ENCODE data around the gene DBNDD1. TPM values are rescaled to one million over a fixed set of nuclear protein-coding genes. Genes with fewer than 3 reads are reported as not detected.

The DBNDD1 gene
- total RNA-seq, 1 experiment from 2014 or later: 60.2 TPM

- TF ChIP-seq CTCF (IDR thresholded peaks at IDR 0.05 in 2 of 3, conservative IDR thresholded peaks at IDR 0.05 in 1 of 3; ENCODE audit: borderline replicate concordance in 1 of 3, insufficient read depth in 1 of 3, low read depth in 2 of 3, low read length in 2 of 3): no peak
- no peak for TF ChIP-seq RAD21 (IDR thresholded peaks at IDR 0.05; ENCODE audit: low read depth)
- no peak for TF ChIP-seq EZH2phosphoT487 (IDR thresholded peaks at IDR 0.05; ENCODE audit: borderline replicate concordance)
- TF ChIP-seq EZH2 (IDR thresholded peaks at IDR 0.05): no peak
Observed at GRCh38 chr16:90055371-90055770, 36.1 kb upstream of the DBNDD1 start (continued).

GRCh38 chr16:90054554-90054953 is 35.3 kb upstream of the DBNDD1 start:
- TF ChIP-seq JUND (IDR thresholded peaks at IDR 0.05) (no peak), CBX3 (IDR thresholded peaks at IDR 0.05; ENCODE audit: low read depth) (peak; percentile 70; the same call in 1 of the 2 replicates)
- RAD21 ChIA-PET (ENCODE audit: low non-redundant PET in 1 of 2, low total read pairs in 2 of 2, uncharacterized antibody in 2 of 2, unreplicated experiment in 2 of 2): no interaction called here
- Histone ChIP-seq H3K27me3 (ENCODE audit: insufficient read depth, low read length) (no peaks in the 10 kb centered on the region), H3K4me3 (replicated peaks in 1 of 2; ENCODE audit: low read depth in 1 of 2, low read length in 2 of 2) (no peak overlapping the region), H3K4me1 (ENCODE audit: control insufficient read depth in 1 of 2, insufficient read depth in 2 of 2, low read length in 2 of 2) (peaks cover 0 to 16% of the 10 kb centered on the region in 2 experiments; a peak in 2 of 4 replicates), H2AFZ (ENCODE audit: low read depth, low read length, poor library complexity, severe bottlenecking) (no peak overlapping the region), H4K20me1 (ENCODE audit: insufficient read depth) (no peaks in the 10 kb centered on the region), H3K9me3 (ENCODE audit: control insufficient read depth in 1 of 2, insufficient read depth in 1 of 2, low read depth in 1 of 2, low read length in 2 of 2) (peaks cover 11 to 28% of the 10 kb centered on the region in 2 experiments; a peak in 2 of 4 replicates), H3K4me2 (ENCODE audit: low read length) (no peak overlapping the region), H3K9ac (ENCODE audit: low read length) (no peak overlapping the region), H3K27ac (ENCODE audit: low read depth, low read length) (no peak overlapping the region), H3K9me2 (ENCODE audit: insufficient read depth) (no peaks in the 10 kb centered on the region), H3K79me2 (ENCODE audit: insufficient read depth, low read length) (no peaks in the 10 kb centered on the region), H3K36me3 (ENCODE audit: control insufficient read depth in 1 of 2, insufficient read depth in 2 of 2, low read length in 2 of 2) (no peaks in the 10 kb centered on the region)
- ATAC-seq (no peak), DNase-seq (ENCODE audit: low read depth, low spot score) (no peak)
- POLR2A ChIA-PET: no interaction called here
- intact Hi-C loops (cut with micrococcal nuclease): no loop called here
- BruUV-seq (replicated peaks): no TSS peak
- CTCF ChIA-PET: no interaction called here
